Hypothalamus (tissue), 51 donors: ENCODE measurements around the gene C17orf58.
"Not testable (repeated sequence)": the region's sequence is repeated elsewhere in the genome, so short reads cannot be mapped to it uniquely, and the experiment has no call there.

ENCODE experiments used
- DNase-seq, 51 donors: peaks; one replicate each; lab custom pipeline; 2025; lab: John Stamatoyannopoulos, UW

Gene C17orf58

DNA sequence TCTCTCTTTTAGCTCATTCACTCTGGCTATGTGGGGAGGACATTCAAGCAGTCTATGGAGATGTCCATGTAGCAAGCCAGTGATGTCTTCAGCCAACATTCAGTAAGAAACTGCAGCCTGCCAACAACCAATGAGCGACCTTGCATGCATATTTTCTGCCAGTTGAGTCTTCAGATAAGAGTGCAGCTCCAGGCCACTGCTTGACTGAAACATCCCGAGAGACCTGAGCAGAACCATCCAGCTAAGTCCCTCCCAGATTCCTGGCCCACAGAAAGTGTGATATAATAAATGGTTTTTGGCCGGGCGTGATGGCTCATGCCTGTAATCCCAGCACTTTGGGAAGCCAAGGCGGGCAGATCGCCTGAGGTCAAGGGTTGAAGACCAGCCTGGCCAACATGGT is 10.5 kb upstream of the C17orf58 start:
- DNase-seq = no peak

DNA sequence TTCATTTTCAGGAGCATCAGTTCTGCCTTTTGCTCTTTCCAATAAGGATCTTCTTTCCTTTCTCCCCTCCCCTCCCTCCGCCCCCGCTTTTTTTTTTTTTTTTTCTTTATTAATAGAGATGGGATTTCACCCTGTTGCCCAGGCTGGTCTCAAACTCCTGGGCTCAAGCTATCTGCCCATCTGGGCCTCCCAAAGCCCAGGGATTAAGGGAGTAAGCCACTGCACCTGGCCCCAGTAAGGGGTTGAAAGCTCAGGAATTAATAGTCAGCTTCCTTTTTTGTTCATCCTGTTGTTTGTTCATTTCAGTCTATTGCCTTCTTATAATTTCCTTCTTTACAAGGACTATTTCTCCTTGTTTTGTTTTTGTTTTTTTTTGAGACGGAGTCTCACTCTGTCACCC is 7.9 kb upstream of the C17orf58 start:
- no peak for DNase-seq

DNA sequence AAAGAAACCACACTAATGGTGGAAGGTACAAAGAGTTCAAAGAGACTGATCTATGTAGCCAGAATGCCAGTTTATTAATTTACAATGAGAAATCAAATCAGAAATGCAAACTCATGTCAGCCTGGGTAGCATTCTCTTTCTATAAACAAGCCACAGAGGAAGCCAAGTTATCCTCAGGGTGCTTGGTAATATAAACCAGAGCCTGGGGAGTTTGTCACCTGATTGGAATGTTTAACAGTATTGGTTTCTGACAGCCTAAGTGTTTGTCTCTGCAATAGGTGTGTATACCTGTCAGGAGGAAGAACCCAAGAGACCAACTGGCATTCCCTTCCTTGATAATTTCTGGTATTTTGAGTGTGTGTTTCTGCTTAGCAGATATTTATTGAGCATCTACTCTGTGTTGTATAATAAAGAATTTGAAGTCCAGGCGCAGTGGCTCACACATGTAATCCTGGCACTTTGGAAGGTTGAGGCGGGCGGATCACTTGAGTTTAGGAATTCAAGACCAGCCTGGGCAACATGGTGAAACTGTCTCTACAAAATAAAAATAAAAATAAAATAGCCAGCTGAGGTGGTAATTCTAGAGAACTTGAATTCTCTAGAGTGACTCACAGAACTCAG is 3.1 kb upstream of the C17orf58 start:
- no peak for DNase-seq

DNA sequence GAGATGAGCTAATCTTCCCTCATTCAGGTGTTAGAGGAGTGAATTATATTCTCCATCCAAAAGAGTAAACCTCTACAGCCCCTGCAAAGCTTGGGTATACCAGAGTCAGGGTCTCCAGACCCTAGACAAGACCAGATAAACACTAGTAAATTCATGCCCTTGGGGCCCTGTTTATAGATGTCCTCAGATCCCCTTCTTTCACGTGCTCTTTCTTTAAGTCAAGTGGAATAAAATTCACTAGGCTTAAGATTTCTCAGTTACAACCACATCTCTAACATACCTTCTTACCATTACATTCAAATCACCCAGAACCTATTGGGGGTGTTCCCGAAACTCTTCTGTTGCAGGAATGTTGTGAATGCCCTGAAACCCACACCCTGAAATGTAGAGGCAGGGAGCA is 2.2 kb upstream of the C17orf58 start:
- DNase-seq = no peak

DNA sequence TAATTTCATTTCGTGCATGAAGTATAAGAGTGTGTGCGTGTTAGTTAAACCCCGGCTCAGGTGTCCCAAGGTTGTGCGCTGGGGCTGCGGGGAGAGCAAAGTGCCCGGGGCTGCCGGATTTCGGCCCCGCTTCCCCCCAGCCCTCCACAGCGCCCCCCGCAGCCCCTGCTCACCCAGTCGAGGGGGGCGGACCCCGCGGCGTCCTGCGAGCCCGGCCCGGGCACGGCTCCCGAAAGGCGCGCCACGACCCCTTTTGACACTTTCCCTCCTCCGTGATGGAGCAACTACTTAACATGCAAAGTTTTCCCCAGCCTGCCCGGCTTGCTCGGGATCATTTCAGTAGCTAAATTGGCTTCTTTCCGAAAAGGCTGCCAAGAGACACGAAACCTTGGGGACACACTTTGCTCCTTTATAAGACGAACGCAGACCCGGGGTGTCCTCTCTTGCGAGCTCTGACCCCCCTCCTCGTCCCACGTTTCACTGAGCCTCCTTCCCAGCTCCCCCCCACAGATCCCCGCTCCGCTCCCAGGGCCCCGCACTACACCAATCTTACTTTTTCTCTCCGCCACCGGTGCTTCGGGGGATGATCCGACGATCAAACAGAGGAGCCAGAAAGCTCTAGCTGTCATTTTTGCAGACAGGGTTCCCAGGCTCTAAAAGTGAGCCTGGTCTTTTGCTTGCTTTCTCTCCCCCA is 552 bp downstream of the C17orf58 start:
- peak in 24 of 51 donors; percentile 7 to 55 (median 26) for DNase-seq

DNA sequence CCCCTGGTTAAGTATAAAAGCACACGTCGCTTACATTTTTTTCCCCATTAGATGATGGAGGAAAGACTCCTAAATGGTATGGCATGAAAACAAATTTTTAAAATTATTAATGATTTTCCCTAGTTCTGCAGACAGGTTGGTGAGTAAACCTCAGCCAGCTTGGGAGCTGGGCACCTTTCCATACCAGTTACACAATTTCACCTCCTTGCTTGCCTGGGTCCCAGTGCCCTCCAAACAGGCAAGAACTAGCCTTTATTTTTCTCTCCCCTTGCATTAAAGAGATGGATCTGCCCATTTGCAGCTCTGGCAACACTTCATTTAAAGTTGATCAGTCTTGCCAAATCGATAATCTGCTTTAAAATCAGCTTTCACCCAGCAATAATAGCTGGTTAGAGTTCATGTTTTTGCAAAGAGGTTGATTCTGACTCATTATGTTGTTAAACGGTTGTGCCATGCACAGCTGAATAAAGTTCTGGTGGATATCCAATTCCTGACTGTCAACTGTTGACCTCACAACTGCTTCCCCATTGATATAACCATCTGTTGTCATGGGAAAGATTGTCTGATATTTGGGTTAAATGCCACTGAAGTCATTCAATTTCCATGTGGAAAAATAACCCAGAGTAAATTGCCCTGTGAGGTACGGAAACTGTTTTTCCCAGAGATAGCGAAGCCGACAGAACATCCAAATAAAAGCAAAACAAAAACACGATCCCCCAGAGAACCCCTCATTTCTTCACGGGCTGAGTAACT is 1.3 kb downstream of the C17orf58 start:
- peak in 6 of 51 donors; percentile 4 to 49 (median 18) for DNase-seq

DNA sequence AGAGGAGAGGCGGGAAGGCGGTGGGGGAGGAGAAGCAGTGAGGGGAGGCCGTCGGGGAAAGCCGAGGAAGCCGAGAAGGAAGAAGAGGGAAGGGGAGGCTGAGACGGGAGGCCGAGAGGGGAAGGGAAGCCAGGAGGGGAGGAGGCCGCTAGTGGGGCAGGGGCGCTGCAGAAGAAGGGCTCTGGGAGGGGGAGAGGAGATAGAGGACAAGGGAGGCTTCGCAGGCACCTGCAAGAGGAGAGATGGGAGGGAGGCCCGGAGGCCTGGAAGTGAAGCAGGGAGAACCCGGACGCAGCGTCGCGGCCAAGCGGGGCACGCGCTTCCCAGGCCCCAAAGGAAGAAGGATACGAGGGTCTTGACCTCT is 2.3 kb downstream of the C17orf58 start:
- DNase-seq = peak in 2 of 51 donors; percentile 54 to 84

DNA sequence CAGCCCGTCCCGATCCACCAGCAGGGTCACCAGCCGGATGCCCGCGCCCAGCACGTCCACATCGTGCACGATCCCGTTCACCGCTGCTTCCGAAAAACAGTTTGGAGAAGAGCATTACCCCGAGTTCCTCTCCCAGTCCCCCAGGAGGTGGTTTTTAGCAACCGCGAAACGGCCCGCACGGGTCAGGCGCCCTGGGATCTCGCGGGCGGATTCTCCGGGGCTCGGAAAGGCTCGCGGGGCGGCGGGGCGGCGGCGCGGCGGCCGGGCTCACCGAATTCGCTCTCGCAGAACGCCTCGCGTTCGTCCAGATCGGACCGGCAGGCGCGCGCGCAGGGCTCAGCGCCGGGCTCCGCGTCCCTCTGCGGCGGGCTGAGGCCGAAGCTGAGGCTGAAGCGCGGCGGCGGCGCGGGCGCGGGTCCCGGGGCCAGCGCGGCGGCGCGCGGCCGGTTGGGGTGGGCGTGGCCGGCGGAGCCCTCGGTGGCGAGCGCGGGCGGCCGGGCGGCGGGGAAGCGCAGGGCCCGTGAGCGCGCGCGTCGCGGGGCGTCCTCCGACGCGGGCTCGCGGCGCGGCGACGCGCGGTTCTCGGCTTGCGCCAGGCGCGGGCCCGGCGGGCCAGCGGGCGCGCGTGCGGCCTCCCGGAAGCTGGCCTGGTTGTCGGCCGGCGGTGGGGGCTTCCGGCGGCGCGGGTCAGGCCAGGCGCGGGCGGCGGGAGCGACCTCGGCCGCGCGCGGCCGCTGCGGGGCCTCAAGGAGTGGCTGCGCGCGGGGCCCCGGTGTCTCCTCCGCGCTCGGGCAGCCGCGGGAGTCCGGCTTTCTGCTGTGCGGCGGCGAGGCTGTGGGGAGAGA is 2.9 kb downstream of the C17orf58 start:
- peak in 49 of 51 donors; percentile 26 to 90 (median 70) for DNase-seq

DNA sequence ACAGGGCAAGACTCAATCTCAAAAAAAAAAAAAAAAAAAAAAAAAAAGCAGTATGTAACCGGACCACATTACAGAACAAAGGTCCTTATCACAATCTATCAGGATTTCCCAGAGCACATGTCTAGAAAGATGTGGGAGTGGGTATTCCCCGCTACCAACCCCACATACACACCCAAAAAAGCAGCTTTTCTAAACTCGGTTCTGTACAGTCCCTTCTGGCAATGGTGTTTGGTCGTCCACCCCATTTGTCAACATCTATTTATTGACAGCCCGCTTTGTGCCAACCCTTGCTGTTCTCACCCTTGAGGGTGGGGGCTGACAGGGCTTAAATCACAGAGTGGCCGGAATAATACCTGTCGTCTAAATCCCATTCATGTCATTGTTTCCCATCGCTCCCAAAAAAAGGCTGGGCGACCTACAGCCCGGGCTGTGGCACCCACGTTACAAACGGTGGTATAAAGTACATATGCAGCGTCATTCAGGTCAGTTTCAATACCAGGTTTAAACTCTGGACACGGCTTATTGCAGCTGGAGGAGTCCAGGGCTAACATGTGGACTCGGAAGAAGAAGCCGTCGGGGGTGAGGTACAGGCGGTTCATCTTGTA is 3.6 kb downstream of the C17orf58 start:
- peak in 1 of 51 donors; percentile 36 for DNase-seq

DNA sequence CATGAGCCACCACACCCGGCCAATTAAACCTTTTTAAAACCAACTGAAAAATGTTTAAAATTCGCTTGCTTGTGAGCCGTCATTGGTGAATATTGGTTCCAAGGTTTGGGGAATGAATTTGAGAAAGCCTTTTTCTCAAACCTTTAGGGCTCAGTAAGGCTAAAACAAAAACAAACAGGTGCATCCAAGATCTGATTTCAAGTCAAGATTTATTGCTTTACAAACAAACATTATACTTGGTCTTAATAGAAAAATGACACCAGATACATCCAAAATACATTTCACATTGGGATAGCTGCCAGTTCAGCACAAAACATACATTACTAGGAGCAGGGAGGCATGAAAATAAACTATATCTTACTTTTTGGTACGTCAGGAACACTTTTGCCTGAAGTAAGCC is 5.4 kb downstream of the C17orf58 start:
- no peak for DNase-seq

DNA sequence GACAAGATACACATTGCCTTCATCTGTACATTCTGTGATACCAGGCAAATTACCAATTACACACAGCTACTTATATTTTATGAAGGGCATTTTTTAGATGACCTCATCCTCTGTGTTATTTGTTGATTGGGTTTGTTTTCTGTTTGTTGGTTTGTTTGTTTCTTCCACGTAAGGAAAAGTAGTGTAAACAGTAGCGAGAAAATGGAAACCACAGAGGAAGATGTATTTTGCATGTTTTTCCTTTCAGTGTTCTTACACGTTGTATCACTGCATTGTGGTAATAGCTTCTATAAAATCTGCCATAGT is 12.9 kb downstream of the C17orf58 start:
- DNase-seq = no peak

DNA sequence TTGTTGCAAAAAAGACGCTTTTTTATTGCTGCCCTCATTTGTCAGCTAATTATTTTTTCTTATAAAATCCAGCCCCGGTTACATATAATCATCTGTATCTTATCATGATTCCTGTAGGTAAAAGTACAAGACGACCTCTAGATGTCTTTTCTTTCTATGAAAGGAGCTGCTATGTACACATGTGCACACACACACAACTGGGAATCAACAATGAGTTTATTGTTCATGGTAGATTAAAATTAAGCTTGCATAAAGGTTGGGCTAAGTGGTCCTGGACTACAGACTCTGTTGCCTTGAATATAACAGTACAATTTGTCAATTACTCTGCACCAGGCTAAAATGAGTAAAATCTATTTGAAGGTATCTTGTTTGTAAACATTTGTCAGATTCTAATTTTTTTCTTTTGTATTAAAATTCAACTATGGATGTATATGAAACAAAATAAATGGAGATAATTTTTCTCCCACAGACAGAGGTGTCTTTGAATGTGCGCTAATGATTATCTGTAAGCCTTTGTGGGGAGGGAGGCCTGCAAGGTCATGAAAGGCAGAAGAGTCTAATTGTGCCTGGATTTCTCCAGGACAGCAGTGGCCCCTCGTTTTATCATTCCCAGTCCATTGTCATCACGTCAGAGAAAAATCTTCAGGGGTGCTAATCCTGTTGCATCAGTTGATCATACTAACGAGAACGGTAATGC is 13.4 kb downstream of the C17orf58 start:
- peak in 1 of 51 donors; percentile 46 for DNase-seq

DNA sequence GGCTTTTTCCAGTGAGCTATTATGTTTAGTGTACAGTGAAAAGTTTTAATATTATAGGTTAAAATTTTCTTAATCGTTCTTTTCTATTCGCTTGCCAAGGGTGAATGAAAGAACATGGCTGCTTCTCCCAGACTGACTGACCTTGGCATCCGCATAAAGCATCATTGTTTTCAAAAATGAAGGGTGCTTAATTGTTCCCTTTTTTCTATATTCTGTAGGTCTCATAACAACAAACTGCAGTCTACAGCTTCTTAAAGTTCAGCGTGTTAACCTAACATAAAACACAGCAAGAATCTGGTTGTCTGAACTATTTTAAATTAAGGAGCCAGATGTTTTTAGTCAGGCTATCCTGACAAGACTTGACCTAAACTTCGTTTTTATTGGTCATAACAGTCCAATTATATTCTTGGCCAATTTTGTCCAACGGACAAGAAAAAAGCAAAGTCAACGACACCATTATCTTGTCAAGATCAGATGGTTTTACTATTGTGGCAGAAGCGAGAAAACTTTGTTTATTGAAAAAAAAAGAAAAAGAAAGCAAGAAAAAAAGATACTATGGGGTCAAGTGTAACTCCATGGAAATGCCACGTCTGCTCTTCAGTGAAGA is 14.1 kb downstream of the C17orf58 start:
- DNase-seq = peak in 1 of 51 donors; percentile 27

DNA sequence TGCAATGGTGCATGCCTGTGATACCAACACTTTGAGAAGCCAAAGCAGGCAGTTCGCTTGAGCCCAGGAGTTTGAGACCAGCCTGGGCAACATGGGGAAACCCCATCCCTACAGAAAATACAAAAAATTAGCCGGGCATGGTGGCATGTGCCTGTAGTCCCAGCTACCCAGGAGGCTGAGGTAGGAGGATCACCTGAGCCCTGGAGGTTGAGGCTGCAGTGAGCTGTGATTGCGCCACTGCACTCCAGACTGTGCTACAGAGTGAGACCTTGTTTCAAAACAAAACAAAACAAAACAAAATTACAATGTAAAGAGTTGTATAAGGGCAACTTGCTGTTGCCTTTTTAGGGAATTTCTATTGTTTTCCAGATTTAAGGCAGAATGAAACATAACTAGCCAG is 15.4 kb downstream of the C17orf58 start:
- not testable (repeated sequence) for DNase-seq

DNA sequence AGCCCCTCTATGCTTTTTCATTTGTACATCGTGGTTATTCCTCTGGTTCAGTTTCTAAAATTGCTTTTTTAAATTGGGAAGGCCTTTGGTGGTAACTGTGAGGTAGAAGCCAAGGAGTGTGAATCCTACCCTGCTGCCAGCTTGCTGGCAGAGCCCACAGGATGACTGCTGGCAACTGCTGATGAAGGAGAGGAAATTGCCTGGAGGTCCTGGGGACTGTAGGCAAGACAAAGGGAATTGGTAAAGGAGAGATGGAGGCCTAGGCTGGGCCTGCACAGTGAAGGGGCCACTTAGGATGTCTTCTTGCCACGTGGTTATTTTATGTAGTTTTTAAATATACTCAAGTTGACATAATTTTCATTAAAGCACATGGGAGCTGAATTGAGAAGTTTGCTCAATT is 15.8 kb downstream of the C17orf58 start:
- peak in 3 of 51 donors; percentile 4 to 10 (median 6) for DNase-seq

DNA sequence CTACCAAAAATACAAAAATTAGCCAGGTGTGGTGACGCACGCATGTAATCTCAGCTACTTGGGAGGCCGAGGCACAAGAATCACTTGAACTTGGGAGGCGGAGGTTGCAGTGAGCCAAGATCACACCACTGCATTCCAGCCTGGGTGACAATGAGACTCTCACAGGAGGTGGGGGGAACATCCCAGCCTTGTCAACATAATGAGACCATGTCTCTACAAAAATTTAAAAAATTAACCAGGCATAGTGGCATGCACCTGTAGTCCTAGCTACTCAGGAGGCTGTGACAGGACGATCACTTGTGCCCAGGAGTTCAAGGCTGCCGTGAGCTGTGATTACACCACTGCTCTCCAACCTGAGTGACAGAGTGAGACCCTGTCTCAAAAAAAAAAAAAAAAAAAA is 20.0 kb downstream of the C17orf58 start:
- DNase-seq = not testable (repeated sequence)

DNA sequence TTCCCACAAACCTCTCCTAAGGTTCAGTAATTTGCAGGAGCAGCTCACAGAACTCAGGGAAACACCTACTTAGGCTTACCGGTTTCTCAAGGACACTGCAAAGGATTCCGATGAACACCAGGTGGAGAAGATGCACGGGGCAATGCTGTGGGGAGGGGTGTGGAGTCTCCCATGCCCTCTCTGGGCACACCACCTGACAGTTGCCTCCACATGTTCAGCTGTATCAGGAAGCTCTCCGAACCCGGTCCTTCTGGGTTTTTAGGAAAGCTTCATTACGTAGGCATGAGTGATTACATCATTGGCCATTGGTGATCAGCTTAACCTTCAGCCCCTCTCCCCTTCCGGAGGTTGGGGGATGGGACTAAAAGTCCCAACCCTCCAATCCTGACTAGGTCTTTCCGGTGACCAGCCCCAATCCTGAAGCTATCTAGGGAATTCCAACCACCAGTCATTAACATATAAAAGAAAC is 21.6 kb downstream of the C17orf58 start:
- no peak for DNase-seq

DNA sequence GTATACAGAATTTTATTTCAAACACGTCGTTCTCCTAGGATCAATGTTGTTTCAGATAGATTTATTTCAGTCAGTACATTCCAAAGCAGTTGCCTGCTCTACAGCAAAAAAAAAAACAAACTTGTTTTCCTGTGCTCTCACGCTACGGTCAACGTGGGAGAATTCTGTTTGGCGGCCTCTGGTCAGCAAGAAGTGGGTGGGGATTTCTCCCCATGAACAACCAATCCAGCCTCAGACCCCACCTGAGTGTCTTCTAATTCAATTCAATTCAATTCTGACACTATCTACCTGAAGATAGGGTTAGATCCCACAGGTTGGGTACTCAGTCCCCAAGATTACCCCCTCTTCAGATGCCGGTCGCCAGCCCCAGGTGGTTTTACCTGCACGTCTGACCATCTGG is 22.1 kb downstream of the C17orf58 start:
- no peak for DNase-seq

DNA sequence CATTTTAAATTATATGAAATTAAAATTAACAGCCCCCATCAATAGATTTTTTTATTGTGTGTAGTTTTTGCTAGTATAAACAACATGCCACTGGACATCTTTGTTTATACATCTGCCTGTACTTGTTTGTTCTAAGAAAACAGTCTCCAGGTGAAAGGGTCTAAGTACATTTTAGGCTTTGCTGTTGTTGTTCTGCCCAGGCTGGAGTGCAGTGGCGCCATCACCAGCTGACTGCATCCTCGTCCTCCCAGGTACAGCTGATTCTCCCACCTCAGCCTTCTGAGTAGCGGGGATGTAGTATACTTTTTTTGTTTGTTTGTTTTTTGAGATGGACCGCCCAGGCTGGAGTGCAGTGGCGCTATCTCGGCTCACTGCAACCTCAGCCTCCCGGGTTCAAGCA is 25.5 kb downstream of the C17orf58 start:
- DNase-seq = no peak
